Activated naive CD8-positive, alpha-beta T cell treated with anti-CD3 and anti-CD28 coated beads, Interleukin-2, amount 10 ng/mL, durations not matched to agents 7 days and 5 days (primary cell): ENCODE results near the gene CHIT1. TPM values are rescaled to one million over a fixed set of nuclear protein-coding genes. Genes with fewer than 3 reads are reported as not detected.

Experiments
- ATAC-seq: fragments of 150-1000 bp; cut with Tn5 transposase; one replicate; pipeline ENCODE4 v1.10.0; 2021; ENCODE audit warnings: low read depth, moderate library complexity
- POLR2A ChIA-PET: fragments of 350-600 bp; sonication (Branson Sonifier 250); formaldehyde crosslinking; loops from one replicate; lab custom pipeline; 2021; ENCODE audit warnings: antibody characterized with exemption; lab: Charles Lee
- DNase-seq: peaks from one replicate; pipeline ENCODE4 v3.0.0; 2021
- H3K27ac Mint-ChIP-seq: one replicate; pipeline ENCODE4 v1.8.0; 2022; ENCODE audit warnings: mild to moderate bottlenecking, mixed read lengths
- H3K27me3 Mint-ChIP-seq: one replicate; pipeline ENCODE4 v1.8.0; 2022; ENCODE audit warnings: mild to moderate bottlenecking, moderate library complexity, mixed read lengths
- H3K36me3 Mint-ChIP-seq: one replicate; pipeline ENCODE4 v1.8.0; 2021; ENCODE audit warnings: mild to moderate bottlenecking, mixed read lengths
- H3K4me1 Mint-ChIP-seq: one replicate; pipeline ENCODE4 v1.8.0; 2021; ENCODE audit warnings: mixed read lengths
- H3K4me3 Mint-ChIP-seq: one replicate; pipeline ENCODE4 v1.8.0; 2022; ENCODE audit warnings: mild to moderate bottlenecking, moderate library complexity, mixed read lengths
- H3K9me3 Mint-ChIP-seq: one replicate; pipeline ENCODE4 v1.8.0; 2021; ENCODE audit warnings: mixed read lengths
- total RNA-seq, 2 experiments: library from RNA; stranded (reverse); gene quantifications; one replicate each; pipeline ENCODE4 v1.2.3, GENCODE V29; 2021

Gene CHIT1
- total RNA-seq, 2 experiments from 2014 or later = 0.67 to 1.0 TPM

DNA sequence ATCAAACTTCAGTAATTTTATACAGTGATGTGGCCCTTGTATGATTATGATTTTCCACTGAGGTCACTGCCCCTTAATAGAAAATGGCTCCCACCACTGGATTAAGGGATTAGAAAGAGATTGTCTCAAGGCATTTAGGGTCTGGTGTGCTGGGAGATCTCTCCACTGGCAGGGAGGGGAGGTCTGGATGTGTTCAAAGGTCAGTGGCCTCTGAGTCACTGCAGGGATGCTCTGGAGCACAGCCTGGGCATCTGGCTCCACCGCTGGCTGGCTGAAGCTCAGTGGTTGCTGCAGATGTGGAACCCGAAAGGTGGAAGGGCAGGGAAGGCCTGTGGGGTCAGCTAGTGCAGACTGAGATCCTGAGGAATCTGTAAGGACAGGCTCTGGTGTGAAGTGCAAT is 24.7 kb downstream of the CHIT1 start:
- H3K27ac Mint-ChIP-seq = no peak overlapping the region
- POLR2A ChIA-PET = no interaction called here
- no peak for DNase-seq
- H3K36me3 Mint-ChIP-seq = no peaks in the 10 kb centered on the region
- peaks cover 11% of the 10 kb centered on the region for H3K27me3 Mint-ChIP-seq
- H3K9me3 Mint-ChIP-seq = no peaks in the 10 kb centered on the region
- ATAC-seq = no peak
- H3K4me3 Mint-ChIP-seq = no peak overlapping the region
- peaks cover 7% of the 10 kb centered on the region for H3K4me1 Mint-ChIP-seq

DNA sequence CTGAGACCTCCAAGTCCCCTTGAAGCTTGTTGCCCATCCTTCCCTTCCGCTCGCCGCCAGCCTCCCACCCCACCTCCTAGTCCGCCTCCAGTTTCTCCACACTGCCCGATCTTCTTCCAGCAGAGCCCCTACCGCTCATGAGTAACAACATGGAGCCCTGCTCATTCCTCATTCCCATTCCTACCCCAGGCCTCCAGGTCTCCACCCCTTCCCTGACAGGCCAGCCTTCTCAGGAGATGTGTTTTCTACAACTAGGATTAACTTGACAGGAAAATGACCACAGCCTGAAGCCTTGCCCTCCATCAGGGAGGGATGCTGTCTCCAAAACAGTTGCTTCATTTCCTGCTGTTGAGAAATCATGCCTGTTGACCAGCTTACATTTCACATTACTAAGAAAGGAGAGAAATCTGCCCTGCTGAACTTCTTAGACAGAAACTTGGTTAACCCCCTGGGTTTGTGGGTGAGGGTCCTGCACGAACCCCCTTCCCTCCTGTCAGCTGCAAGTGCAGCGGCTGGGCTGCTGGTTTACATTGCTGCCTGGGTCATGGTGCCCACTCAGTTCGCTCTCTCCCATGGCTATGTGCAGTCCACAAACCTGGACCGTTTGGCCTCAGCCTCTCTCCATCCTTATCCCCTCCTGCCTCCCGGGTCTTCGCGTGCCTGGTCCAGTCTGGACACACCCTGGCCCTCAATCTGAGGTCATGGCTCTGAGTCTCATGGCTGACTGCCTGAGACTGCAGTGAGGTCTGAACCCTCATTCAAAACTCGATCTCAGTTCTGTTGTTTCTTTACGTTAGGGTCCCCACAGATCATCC is 26.8 kb downstream of the CHIT1 start:
- DNase-seq (no peak), ATAC-seq (no peak)
- Mint-ChIP-seq H3K27me3 (peaks cover 3% of the 10 kb centered on the region), H3K27ac (no peak overlapping the region), H3K4me1 (peaks cover 3% of the 10 kb centered on the region), H3K4me3 (no peak overlapping the region), H3K36me3 (no peaks in the 10 kb centered on the region), H3K9me3 (no peaks in the 10 kb centered on the region)
- POLR2A ChIA-PET = no interaction called here

DNA sequence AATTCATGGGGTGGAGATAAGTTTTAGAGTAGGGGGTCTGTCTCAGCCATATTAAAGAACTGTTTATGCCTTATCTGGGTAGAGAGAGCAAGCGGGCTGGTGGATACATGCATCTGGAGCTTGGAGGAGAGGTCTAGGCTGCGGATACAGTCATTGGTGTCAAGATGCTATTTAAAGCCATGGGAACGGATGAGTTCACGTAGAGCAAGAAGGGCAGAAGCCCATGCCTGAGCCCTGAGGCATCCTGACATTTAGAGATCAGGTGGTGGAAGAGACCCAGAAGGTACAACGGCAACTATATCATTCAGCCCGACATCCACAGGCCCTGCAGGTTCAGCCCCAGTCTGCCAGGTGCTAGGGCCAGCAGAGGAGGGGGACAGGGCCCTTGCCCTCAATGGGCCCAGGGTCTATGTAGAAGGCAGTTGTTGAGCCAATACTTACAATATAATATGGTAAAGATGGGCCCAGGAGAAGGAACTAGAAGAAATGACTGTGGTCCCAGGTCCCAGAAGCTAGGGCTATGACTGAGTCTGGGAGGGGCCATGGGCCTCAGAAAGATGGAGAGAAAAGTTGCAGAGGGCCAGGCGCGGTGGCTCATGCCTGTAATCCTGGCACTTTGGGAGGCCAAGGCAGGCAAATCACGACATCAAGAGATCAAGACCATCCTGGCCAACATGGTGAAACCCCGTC is 27.8 kb downstream of the CHIT1 start:
- H3K36me3 Mint-ChIP-seq = no peaks in the 10 kb centered on the region
- no peak for DNase-seq
- H3K4me3 Mint-ChIP-seq = no peak overlapping the region
- H3K27ac Mint-ChIP-seq = no peak overlapping the region
- H3K4me1 Mint-ChIP-seq = no peaks in the 10 kb centered on the region
- H3K9me3 Mint-ChIP-seq = no peaks in the 10 kb centered on the region
- POLR2A ChIA-PET = no interaction called here
- ATAC-seq = no peak
- peaks cover 9% of the 10 kb centered on the region for H3K27me3 Mint-ChIP-seq

DNA sequence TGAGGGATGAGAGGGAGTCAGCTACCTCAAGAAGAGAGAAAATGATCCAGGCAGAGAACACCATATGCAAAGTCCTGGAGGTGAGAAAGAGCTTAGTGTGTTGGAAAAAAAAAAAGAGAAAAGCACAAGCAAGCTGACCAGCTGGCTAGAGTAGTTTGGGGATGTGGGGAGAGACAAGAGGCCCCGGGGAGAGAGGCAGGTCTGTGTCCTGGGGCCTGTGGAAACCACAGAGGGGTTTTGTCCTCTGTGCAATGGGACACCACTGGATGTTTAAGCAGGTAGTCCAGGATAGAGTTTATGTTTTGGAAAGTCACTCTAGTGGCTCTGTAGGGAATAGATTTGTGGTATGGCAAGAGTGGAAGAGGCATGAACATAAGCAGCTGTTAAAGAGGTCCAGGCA is 28.6 kb downstream of the CHIT1 start:
- POLR2A ChIA-PET = no interaction called here

DNA sequence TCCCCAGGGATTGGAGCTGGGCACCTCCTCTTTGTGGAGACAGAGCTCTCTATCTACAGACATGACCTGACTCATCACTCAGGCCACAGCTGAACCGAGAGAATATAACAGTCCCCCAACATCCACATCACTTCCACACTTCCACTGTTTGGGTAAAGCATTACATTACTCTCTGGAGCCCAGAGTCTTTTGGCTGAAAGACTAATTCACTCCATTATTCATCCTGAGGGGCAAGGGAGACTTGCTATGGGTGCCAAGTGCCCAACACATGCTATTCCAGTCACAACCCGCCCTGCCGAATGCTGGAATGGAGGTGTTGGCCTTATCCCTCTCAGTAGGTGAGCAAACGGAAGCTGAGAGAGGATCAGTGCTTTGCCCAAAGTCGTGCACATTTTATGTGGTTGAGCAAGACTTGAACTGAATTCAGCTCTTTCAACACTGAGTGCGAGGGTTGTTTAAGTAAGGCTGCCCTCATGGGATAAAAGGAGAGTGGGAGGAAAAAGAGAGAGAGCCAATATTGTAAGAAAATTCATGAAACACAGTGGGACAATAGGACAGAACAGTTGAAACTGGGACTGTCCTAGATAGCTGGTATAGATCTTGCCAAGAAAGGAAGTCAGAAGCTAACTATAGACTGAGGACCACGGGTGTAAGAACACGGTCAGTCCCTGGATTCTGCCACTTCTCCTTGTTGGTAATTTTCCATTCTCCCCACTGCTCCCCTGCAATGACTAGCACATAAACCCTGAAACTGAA is 29.5 kb downstream of the CHIT1 start:
- Mint-ChIP-seq H3K4me3 (no peak overlapping the region), H3K9me3 (no peaks in the 10 kb centered on the region), H3K4me1 (no peaks in the 10 kb centered on the region), H3K36me3 (no peaks in the 10 kb centered on the region), H3K27me3 (peaks cover 12% of the 10 kb centered on the region), H3K27ac (no peak overlapping the region)
- ATAC-seq = no peak
- DNase-seq = no peak
- POLR2A ChIA-PET = no interaction called here

More for the DNA sequence above, 28.6 kb downstream of the CHIT1 start:
- H3K27me3 Mint-ChIP-seq = peaks cover 10% of the 10 kb centered on the region
- H3K36me3 Mint-ChIP-seq = no peaks in the 10 kb centered on the region
- H3K4me3 Mint-ChIP-seq = no peak overlapping the region
- no peak overlapping the region for H3K27ac Mint-ChIP-seq
- ATAC-seq (no peak), DNase-seq (no peak)
- no peaks in the 10 kb centered on the region for H3K4me1 Mint-ChIP-seq
- H3K9me3 Mint-ChIP-seq = no peaks in the 10 kb centered on the region

DNA sequence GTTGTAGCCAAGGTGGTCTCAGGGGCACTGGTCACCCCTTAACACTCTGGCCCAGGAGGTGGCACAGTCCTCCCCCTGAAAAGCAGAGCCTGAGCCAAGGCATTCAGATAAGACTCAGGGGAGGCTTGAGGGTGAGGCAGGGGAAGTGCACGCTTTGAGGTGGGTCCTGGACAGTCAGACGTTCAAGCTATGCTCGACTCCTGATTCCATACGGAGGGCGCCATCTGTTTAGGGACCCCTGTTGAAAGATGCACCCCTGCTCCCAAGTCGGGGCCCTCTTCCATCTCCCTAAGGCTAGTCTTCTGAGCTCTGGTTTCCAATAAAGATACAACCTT is 30.0 kb downstream of the CHIT1 start:
- Mint-ChIP-seq H3K36me3 (no peaks in the 10 kb centered on the region), H3K27me3 (peaks cover 12% of the 10 kb centered on the region), H3K4me1 (no peaks in the 10 kb centered on the region), H3K27ac (no peak overlapping the region), H3K9me3 (no peaks in the 10 kb centered on the region), H3K4me3 (no peak overlapping the region)
- DNase-seq (no peak), ATAC-seq (no peak)
- POLR2A ChIA-PET = no interaction called here

DNA sequence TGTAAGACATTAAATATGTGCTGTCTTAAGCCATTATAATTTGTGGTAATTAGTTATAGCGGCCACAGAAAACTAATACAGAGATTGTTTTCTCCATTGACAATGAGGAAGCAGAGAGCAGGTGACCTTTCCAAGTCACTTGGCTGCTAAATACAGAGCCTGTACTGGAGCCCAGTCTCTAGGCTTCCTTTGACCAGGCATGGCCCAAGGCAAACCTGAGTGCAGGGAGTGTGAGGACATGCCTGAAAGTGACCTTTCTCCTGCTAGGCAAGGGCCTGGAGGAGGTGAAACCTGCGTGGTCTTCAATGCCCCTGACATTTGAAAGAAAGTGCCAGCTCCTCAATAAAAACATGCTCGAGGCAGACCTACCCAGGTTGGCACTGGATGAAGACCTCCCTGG is 30.5 kb downstream of the CHIT1 start:
- Mint-ChIP-seq H3K4me1 (no peaks in the 10 kb centered on the region), H3K36me3 (no peaks in the 10 kb centered on the region), H3K4me3 (no peak overlapping the region), H3K27ac (no peak overlapping the region), H3K27me3 (peaks cover 12% of the 10 kb centered on the region), H3K9me3 (no peaks in the 10 kb centered on the region)
- DNase-seq (no peak), ATAC-seq (no peak)
- POLR2A ChIA-PET = no interaction called here

DNA sequence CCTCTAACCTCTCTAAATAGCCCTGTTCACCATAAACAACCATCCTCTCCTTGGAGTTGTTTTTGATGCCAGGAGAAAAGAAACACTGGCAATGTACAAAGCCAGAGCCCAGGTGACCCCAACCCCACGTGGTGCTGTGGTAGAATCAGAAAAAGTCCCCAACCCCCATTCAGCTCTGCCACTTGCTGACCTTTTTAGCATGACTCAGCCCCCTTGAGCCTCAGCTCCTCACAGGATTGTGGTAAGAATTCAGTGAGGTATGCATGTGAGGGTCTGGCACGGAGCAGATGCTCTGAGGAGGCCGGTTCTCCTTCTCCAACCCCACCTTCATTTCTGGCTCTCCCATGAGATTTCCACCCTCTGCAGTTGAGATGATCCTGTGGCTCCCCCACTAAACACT is 31.8 kb downstream of the CHIT1 start:
- Mint-ChIP-seq H3K9me3 (no peaks in the 10 kb centered on the region), H3K4me1 (no peaks in the 10 kb centered on the region), H3K4me3 (no peak overlapping the region), H3K36me3 (no peaks in the 10 kb centered on the region), H3K27ac (no peak overlapping the region), H3K27me3 (peaks cover 12% of the 10 kb centered on the region)
- ATAC-seq = no peak
- POLR2A ChIA-PET = no interaction called here
- no peak for DNase-seq

DNA sequence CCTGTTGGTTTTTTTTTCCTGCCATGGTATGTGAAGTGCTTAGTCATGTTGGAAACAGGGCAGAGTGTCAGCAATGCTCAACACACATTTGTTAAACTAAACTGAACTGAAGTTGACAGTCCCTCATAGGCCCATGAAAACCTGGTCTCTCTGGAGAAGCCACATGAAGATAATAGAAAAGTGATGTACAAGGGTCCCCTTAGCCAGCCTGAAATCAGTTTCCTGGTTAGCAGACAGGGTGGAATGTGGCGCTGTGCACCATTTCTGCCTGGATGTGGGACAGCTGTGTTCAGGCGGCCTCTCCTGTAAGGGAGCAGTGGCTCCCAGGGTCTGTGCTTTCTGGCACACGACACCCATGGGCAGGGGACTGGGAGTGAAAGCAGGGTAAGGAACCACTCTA is 33.1 kb downstream of the CHIT1 start:
- H3K27ac Mint-ChIP-seq = no peak overlapping the region
- no peaks in the 10 kb centered on the region for H3K36me3 Mint-ChIP-seq
- POLR2A ChIA-PET = no interaction called here
- no peaks in the 10 kb centered on the region for H3K9me3 Mint-ChIP-seq
- no peaks in the 10 kb centered on the region for H3K4me1 Mint-ChIP-seq
- DNase-seq = no peak
- H3K4me3 Mint-ChIP-seq = no peak overlapping the region
- ATAC-seq = no peak
- H3K27me3 Mint-ChIP-seq = peaks cover 12% of the 10 kb centered on the region

DNA sequence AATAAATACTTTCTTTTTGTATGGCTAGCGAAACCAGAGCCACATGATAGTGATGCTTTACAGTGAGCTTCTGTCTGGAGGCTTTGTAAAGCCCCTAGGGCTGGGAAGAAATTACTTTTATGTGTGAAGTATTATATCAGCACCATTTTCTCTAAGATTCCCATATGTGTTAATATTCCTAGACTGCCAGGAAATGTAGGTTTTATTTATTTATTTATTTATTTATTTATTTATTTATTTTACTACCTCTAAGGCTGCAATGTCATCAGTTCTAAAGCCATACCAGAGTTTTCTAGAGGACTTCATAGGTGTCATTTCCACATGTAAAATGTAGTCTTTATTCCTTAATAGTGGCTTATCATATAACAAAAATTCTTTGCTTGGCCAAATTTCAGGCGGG is 38.5 kb downstream of the CHIT1 start:
- Mint-ChIP-seq H3K4me1 (peaks cover 2% of the 10 kb centered on the region), H3K27ac (no peak overlapping the region), H3K36me3 (no peaks in the 10 kb centered on the region), H3K4me3 (no peak overlapping the region), H3K9me3 (no peaks in the 10 kb centered on the region), H3K27me3 (peaks cover 21% of the 10 kb centered on the region)
- POLR2A ChIA-PET = no interaction called here
- no peak for ATAC-seq
- no peak for DNase-seq

DNA sequence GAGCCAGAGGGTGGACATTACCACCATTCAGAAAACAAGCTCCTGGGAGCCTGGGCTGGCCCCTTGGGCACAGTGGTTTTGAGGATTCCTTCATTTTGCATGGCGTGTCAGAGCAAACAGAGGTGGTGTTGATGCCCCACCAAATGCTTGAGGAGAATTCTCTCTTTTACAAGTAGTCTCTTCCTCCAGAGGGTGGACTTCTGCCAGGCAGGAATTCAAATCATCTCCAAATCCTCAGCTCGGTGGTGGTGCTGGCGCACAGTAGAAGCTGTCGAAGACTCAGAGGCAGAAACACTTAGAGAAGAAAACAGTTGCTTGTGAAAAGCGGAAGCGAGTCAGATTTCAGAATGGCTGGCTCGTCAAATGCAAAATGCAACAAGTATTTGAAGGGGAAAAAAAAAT is 39.5 kb downstream of the CHIT1 start:
- no peak for ATAC-seq
- H3K27me3 Mint-ChIP-seq = peaks cover 21% of the 10 kb centered on the region
- POLR2A ChIA-PET = no interaction called here
- H3K36me3 Mint-ChIP-seq = no peaks in the 10 kb centered on the region
- no peaks in the 10 kb centered on the region for H3K9me3 Mint-ChIP-seq
- peaks cover 2% of the 10 kb centered on the region for H3K4me1 Mint-ChIP-seq
- H3K4me3 Mint-ChIP-seq = no peak overlapping the region
- H3K27ac Mint-ChIP-seq = no peak overlapping the region
- no peak for DNase-seq

DNA sequence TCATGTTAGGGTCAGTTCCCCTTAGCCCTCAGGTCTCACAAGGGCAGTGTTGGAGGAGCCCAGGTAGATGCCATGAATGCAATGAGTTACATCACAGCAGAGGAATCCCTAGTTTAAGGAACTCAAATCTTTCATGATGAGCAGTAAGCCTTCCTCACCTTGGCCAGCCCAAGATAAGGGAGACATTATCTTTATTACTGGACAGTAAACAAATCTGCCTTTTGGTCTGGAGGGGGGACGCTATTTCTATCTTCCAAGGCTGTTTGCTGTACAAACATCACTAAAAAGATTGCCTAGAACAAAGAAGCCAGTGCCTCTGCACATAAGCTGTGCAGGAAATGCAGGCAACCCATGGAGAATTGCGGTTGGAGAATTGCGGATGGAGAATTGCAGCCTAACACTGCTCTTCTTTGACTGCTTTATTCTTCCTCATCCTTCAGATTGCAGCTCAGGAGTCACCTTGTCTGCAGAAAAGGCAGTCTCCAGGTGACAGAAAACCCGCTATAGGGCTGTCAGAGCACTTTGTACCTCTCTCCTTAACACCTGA is 40.7 kb downstream of the CHIT1 start:
- H3K36me3 Mint-ChIP-seq = no peaks in the 10 kb centered on the region
- no peak overlapping the region for H3K27ac Mint-ChIP-seq
- POLR2A ChIA-PET = no interaction called here
- ATAC-seq (no peak), DNase-seq (no peak)
- peaks cover 2% of the 10 kb centered on the region for H3K4me1 Mint-ChIP-seq
- H3K9me3 Mint-ChIP-seq = no peaks in the 10 kb centered on the region
- H3K27me3 Mint-ChIP-seq = peaks cover 21% of the 10 kb centered on the region
- no peak overlapping the region for H3K4me3 Mint-ChIP-seq

DNA sequence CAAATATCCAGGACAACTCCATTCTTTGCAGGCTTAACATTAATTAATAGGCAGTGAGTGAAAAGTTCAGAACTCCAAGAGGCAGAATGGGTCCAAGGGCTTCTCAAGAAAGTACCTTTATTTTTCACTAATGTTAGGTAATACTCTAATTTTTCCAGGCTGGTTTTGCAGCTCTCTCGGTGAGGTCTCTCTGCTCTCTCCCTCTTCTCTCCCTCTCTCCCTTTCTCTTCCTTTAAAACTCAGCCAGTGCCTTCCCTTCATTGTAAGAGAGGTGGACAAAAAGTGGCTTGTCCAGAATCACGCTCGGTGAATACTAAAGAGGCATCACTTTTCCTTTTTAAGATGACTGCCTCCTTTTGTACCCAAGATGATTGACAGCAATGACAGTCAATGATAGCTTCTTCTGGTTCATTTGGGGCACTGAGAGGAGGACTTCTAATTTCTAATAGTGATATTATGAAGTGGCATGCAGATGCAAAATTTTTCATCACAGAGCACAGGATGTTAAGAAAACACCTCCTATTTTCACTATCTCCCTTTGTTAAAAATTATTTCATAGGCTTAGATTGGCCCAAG is 41.7 kb downstream of the CHIT1 start:
- POLR2A ChIA-PET = no interaction called here
- Mint-ChIP-seq H3K9me3 (no peaks in the 10 kb centered on the region), H3K4me3 (no peak overlapping the region), H3K27ac (no peak overlapping the region), H3K4me1 (peaks cover 2% of the 10 kb centered on the region), H3K27me3 (peaks cover 21% of the 10 kb centered on the region), H3K36me3 (no peaks in the 10 kb centered on the region)
- no peak for DNase-seq
- ATAC-seq = no peak
